HG03520 (cell line): ENCODE measurements around the gene CLIP1.
A peak's percentile ranks its signal among the peaks of the same experiment; 100 is the strongest.

Experiments
- ATAC-seq: cut with Tn5 transposase; IDR thresholded peaks from one replicate; pipeline ENCODE4 v1.9.1; 2021; ENCODE audit warnings: mild to moderate bottlenecking, moderate library complexity; ENCODE audit not compliant: unreplicated experiment

Gene CLIP1

GRCh38 chr12:122318607-122319605 is 103.6 kb downstream of the CLIP1 start:
- ATAC-seq, result no peak

GRCh38 chr12:122312926-122313325 is 109.5 kb downstream of the CLIP1 start:
- no peak for ATAC-seq

- ATAC-seq, result no peak
These were observed 110.8 kb downstream of the CLIP1 start for GRCh38 chr12:122311696-122312095.

GRCh38 chr12:122310626-122311333 is 111.7 kb downstream of the CLIP1 start:
- ATAC-seq, result no peak

- ATAC-seq, result no peak
These were observed 112.8 kb downstream of the CLIP1 start for GRCh38 chr12:122309564-122310121.

GRCh38 chr12:122308811-122309210 is 113.7 kb downstream of the CLIP1 start:
- no peak for ATAC-seq

GRCh38 chr12:122306407-122306806 is 116.1 kb downstream of the CLIP1 start:
- ATAC-seq, result no peak

GRCh38 chr12:122304924-122305323 is 117.5 kb downstream of the CLIP1 start:
- ATAC-seq, result no peak

- ATAC-seq, result no peak
These were observed 119.4 kb downstream of the CLIP1 start for GRCh38 chr12:122303068-122303467.

- ATAC-seq, result no peak
These were observed 124.3 kb downstream of the CLIP1 start for GRCh38 chr12:122298071-122298748.

GRCh38 chr12:122297494-122297893 is 125.0 kb downstream of the CLIP1 start:
- ATAC-seq, result no peak

- ATAC-seq, result no peak
These were observed 126.6 kb downstream of the CLIP1 start for GRCh38 chr12:122295877-122296276.

- no peak for ATAC-seq
These were observed 129.4 kb downstream of the CLIP1 start for GRCh38 chr12:122293081-122293480.

GRCh38 chr12:122291431-122291830 is 131.0 kb downstream of the CLIP1 start:
- no peak for ATAC-seq

GRCh38 chr12:122283680-122284079 is 138.8 kb downstream of the CLIP1 start:
- no peak for ATAC-seq

- no peak for ATAC-seq
These were observed 140.4 kb downstream of the CLIP1 start for GRCh38 chr12:122282061-122282460.

- no peak for ATAC-seq
These were observed 146.2 kb downstream of the CLIP1 start for GRCh38 chr12:122276242-122276641.

- no peak for ATAC-seq
These were observed 147.0 kb downstream of the CLIP1 start for GRCh38 chr12:122275459-122275858.

GRCh38 chr12:122266230-122266901 is 156.1 kb downstream of the CLIP1 start, which contains the start of gene VPS33A:
Gene VPS33A (minus strand): TSS chr12:122266494. CDS start chr12:122266408, 86 bp downstream.
- ATAC-seq, result peak; percentile 78

GRCh38 chr12:122265886-122266229 is 156.6 kb downstream of the CLIP1 start:
- peak; percentile 8 for ATAC-seq
